Suprapubic skin (tissue), 4 donors: Measurements from ENCODE around the gene PARD3B.

Experiments used
- EP300 ChIP-seq: sonication (generic); formaldehyde crosslinking; IDR thresholded peaks from one replicate; pipeline ENCODE4 v1.6.1; 2017; ENCODE audit warnings: antibody characterized with exemption
- POLR2A ChIP-seq, 2 donors: fragments of 450-650 bp; IDR thresholded peaks; one replicate each; pipeline ENCODE4 v1.6.1; 2017; ENCODE audit warnings: antibody characterized with exemption in 2 of 2, mild to moderate bottlenecking in 2 of 2, moderate library complexity in 2 of 2
- POLR2AphosphoS5 ChIP-seq, 3 donors: sonication (generic); formaldehyde crosslinking; IDR thresholded peaks; one replicate each; pipeline ENCODE4 v1.6.1; 2017; ENCODE audit warnings: antibody characterized with exemption in 3 of 3
- TF ChIP-seq, protein P1 (sequence below), 2 donors: fragments of 200-600 bp in 1 of 2; fragments of 450-650 bp in 1 of 2; sonication (generic) in 1 of 2; IDR thresholded peaks; one replicate each; pipeline ENCODE4 v1.5.1; 2016 to 2019; ENCODE audit warnings: antibody characterized with exemption in 2 of 2, mild to moderate bottlenecking in 1 of 2, moderate library complexity in 1 of 2

GRCh38 chr2:205511221-205511620 lies 965.9 kb downstream of the PARD3B start:
- TF ChIP-seq, protein P1, sequence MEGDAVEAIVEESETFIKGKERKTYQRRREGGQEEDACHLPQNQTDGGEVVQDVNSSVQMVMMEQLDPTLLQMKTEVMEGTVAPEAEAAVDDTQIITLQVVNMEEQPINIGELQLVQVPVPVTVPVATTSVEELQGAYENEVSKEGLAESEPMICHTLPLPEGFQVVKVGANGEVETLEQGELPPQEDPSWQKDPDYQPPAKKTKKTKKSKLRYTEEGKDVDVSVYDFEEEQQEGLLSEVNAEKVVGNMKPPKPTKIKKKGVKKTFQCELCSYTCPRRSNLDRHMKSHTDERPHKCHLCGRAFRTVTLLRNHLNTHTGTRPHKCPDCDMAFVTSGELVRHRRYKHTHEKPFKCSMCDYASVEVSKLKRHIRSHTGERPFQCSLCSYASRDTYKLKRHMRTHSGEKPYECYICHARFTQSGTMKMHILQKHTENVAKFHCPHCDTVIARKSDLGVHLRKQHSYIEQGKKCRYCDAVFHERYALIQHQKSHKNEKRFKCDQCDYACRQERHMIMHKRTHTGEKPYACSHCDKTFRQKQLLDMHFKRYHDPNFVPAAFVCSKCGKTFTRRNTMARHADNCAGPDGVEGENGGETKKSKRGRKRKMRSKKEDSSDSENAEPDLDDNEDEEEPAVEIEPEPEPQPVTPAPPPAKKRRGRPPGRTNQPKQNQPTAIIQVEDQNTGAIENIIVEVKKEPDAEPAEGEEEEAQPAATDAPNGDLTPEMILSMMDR (IDR thresholded peaks at IDR 0.05), result no peak
- TF ChIP-seq POLR2AphosphoS5 (IDR thresholded peaks at IDR 0.05) (no peak), POLR2A (IDR thresholded peaks at IDR 0.05) (no peak), EP300 (no peak)
